K562 (cell line): ENCODE data around the gene DTL. TPM values are rescaled to one million over a fixed set of nuclear protein-coding genes. Genes with fewer than 3 reads are reported as not detected.

Experiments used
- ARID1B ChIP-seq: fragments of 450-650 bp; IDR thresholded peaks from 2 replicates; pipeline ENCODE4 v1.6.1; 2016; ENCODE audit warnings: antibody characterized with exemption, mild to moderate bottlenecking, inconsistent platforms
- BACH1 ChIP-seq: fragments of 200-800 bp; sonication (Bioruptor generic); IDR thresholded peaks from 2 replicates; pipeline ENCODE4 v1.6.1; 2016; ENCODE audit warnings: missing genetic modification characterization, missing compliant biosample characterization
- DDX20 ChIP-seq: fragments of 450-650 bp; IDR thresholded peaks from 2 replicates; pipeline ENCODE4 v1.6.1; 2016; ENCODE audit warnings: missing genetic modification characterization, low read depth, mild to moderate bottlenecking, missing compliant biosample characterization, moderate library complexity
- EGR1 ChIP-seq: fragments of 450-650 bp; conservative IDR thresholded peaks from 2 replicates; pipeline ENCODE4 v1.6.1; 2017; ENCODE audit warnings: mild to moderate bottlenecking
- L3MBTL2 ChIP-seq: fragments of 450-650 bp; IDR thresholded peaks from 2 replicates; pipeline ENCODE4 v1.6.1; 2016; ENCODE audit warnings: mild to moderate bottlenecking, moderate library complexity
- MTA3 ChIP-seq: fragments of 450-650 bp; formaldehyde crosslinking; IDR thresholded peaks from 2 replicates; pipeline ENCODE4 v1.6.1; 2017; ENCODE audit warnings: mild to moderate bottlenecking, borderline replicate concordance
- RBM15 ChIP-seq: fragments of 200-400 bp; formaldehyde crosslinking; IDR thresholded peaks from 2 replicates; pipeline ENCODE4 v1.6.1; 2018; ENCODE audit warnings: mild to moderate bottlenecking, low read length, moderate library complexity; ENCODE audit not compliant: insufficient read depth
- SLC30A9 ChIP-seq: fragments of 250-450 bp; sonication (Bioruptor Pico); IDR thresholded peaks from 2 replicates; pipeline ENCODE4 v1.8.0; 2022; ENCODE audit warnings: mild to moderate bottlenecking, moderate library complexity
- SMARCC2 ChIP-seq: fragments of 450-650 bp; IDR thresholded peaks from 2 replicates; pipeline ENCODE4 v1.6.1; 2017; ENCODE audit warnings: antibody characterized with exemption, moderate library complexity, mild to moderate bottlenecking, low read depth
- TEAD1 ChIP-seq, 2 experiments: fragments of 450-650 bp in 1 of 2; sonication (generic) in 1 of 2; formaldehyde crosslinking; IDR thresholded peaks; 2 replicates each; pipeline versions ENCODE4 v1.4.0 to v1.8.0; 2020 to 2022; ENCODE audit warnings: mild to moderate bottlenecking in 2 of 2, missing genetic modification reagents in 1 of 2
- ZNF274 ChIP-seq: IDR thresholded peaks from 2 replicates; pipeline ENCODE4 v1.6.1; 2011; ENCODE audit warnings: low read depth, mild to moderate bottlenecking, low read length, moderate library complexity, borderline replicate concordance
- ZNF764 ChIP-seq: fragments of 250-450 bp; sonication (Bioruptor Pico); IDR thresholded peaks from 2 replicates; pipeline ENCODE4 v1.4.0; 2020; ENCODE audit warnings: low read depth, mild to moderate bottlenecking, moderate library complexity
- polyA plus RNA-seq, 8 experiments: library from polyadenylated mRNA; depleted of rRNA in 4 of 8; stranded (reverse) in 5 of 8; unstranded in 3 of 8; fragments of >200 nt; fragmentation: Nextera tagmentation in 2 of 8; fragmentation: Illumina TruSeq in 1 of 8; extraction: Ambion mirVana in 2 of 8; extraction: Trizol in 1 of 8; gene quantifications; 2 replicates each; pipeline versions ENCODE4 v1.2.1 to v1.2.3, GENCODE V29; 2011 to 2014; ENCODE audit warnings: inconsistent platforms in 1 of 8, missing spikeins in 1 of 8
- total RNA-seq, 7 experiments: library from RNA; depleted of rRNA in 6 of 7; stranded (reverse); fragments of >200 nt in 6 of 7; fragmentation: Illumina TruSeq in 2 of 7; extraction: Trizol in 2 of 7; gene quantifications; 2 replicates each; pipeline versions ENCODE4 v1.2.1 to v1.2.3, GENCODE V29; 2011 to 2021; ENCODE audit warnings: low replicate concordance in 1 of 7
- TF ChIP-seq, protein P1 (sequence below): conservative IDR thresholded peaks from 2 replicates; pipeline ENCODE4 v1.6.1; 2011; ENCODE audit warnings: low read depth, mild to moderate bottlenecking, low read length; ENCODE audit not compliant: control insufficient read depth
- TF ChIP-seq, protein P2 (sequence below), 2 experiments: fragments of 450-650 bp in 1 of 2; sonication (generic) in 1 of 2; formaldehyde crosslinking in 1 of 2; IDR thresholded peaks in 1 of 2; conservative IDR thresholded peaks in 1 of 2; 2 replicates each; pipeline versions ENCODE4 v1.6.1 to v1.8.1; 2016 to 2023; ENCODE audit warnings: mild to moderate bottlenecking in 2 of 2, moderate library complexity in 2 of 2, inconsistent platforms in 1 of 2, missing genetic modification reagents in 1 of 2
- TF ChIP-seq, protein P3 (sequence below): fragments of 250-450 bp; sonication (Bioruptor Pico); IDR thresholded peaks from 2 replicates; pipeline ENCODE4 v1.4.0; 2020
- TF ChIP-seq, protein P4 (sequence below), 2 experiments: fragments of 250-450 bp in 1 of 2; fragments of 450-650 bp in 1 of 2; sonication (Bioruptor Pico) in 1 of 2; IDR thresholded peaks; 2 replicates each; pipeline versions ENCODE4 v1.6.1 to v1.8.0; 2016 to 2021; ENCODE audit warnings: mild to moderate bottlenecking in 2 of 2, moderate library complexity in 2 of 2, missing compliant biosample characterization in 1 of 2, missing genetic modification characterization in 1 of 2
- TF ChIP-seq, protein P5 (sequence below): fragments of 250-450 bp; sonication (Bioruptor Pico); IDR thresholded peaks from 2 replicates; pipeline ENCODE4 v1.8.0; 2021; ENCODE audit warnings: mild to moderate bottlenecking, moderate library complexity

DTL gene
- total and polyA plus RNA-seq, 9 of the 15 experiments (the other 6 are each of a cell fraction or from before 2014, with no cell fraction given): 38.3 to 81.0 (median 63.2) TPM

DNA sequence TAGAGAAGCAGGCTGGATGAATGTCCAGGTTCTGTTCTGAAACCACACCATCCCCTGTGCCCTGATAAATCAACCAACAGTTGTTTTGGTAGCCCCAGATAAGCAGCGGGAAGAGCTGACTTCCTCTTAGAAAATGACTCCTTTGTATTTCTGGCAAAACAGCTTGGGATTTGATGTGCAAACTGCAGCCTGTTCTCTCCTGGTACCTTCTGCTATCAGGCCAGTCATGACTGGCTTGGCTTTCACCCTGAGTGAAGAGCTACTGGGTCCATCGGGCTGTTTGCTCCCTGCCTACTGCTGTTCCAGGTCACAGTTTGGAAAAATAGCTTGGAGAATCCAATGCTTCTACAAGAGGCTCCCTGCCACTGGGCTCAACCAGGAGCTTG is 116.8 kb downstream of the DTL start (continued):
- peak; percentile 54 for TF ChIP-seq L3MBTL2
- TF ChIP-seq EGR1: 0 out of 2 replicates have a peak, but pooled peaks have one; percentile 9
- no peak for TF ChIP-seq SLC30A9 (CRISPR knock-in tag)
- TF ChIP-seq ZNF764 (CRISPR knock-in tag): no peak
- TF ChIP-seq RBM15: no peak
- TF ChIP-seq, protein P1, sequence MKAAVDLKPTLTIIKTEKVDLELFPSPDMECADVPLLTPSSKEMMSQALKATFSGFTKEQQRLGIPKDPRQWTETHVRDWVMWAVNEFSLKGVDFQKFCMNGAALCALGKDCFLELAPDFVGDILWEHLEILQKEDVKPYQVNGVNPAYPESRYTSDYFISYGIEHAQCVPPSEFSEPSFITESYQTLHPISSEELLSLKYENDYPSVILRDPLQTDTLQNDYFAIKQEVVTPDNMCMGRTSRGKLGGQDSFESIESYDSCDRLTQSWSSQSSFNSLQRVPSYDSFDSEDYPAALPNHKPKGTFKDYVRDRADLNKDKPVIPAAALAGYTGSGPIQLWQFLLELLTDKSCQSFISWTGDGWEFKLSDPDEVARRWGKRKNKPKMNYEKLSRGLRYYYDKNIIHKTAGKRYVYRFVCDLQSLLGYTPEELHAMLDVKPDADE: peak; percentile 65; the same call in 1 of the 2 replicates
- TF ChIP-seq BACH1: peak; percentile 57; the same call in 1 of the 2 replicates
- peak; percentile 43; the same call in 1 of the 2 replicates for TF ChIP-seq DDX20 (tag)
- TF ChIP-seq TEAD1 (CRISPR knock-in tag; IDR thresholded peaks at IDR 0.05): peak; percentile 77 to 88
- TF ChIP-seq MTA3: peak; percentile 96
- TF ChIP-seq ARID1B: peak; percentile 99
- 0 out of 2 replicates have a peak, but pooled peaks have one; percentile 51 for TF ChIP-seq ZNF274
- TF ChIP-seq, protein P2, sequence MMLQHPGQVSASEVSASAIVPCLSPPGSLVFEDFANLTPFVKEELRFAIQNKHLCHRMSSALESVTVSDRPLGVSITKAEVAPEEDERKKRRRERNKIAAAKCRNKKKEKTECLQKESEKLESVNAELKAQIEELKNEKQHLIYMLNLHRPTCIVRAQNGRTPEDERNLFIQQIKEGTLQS (IDR thresholded peaks at IDR 0.05): peak; percentile 27; the same call in 1 of the 2 replicates
- TF ChIP-seq, protein P2 (CRISPR knock-in tag; conservative IDR thresholded peaks at IDR 0.05): peak; percentile 50; the same call in 1 of the 2 replicates
- TF ChIP-seq, protein P3, sequence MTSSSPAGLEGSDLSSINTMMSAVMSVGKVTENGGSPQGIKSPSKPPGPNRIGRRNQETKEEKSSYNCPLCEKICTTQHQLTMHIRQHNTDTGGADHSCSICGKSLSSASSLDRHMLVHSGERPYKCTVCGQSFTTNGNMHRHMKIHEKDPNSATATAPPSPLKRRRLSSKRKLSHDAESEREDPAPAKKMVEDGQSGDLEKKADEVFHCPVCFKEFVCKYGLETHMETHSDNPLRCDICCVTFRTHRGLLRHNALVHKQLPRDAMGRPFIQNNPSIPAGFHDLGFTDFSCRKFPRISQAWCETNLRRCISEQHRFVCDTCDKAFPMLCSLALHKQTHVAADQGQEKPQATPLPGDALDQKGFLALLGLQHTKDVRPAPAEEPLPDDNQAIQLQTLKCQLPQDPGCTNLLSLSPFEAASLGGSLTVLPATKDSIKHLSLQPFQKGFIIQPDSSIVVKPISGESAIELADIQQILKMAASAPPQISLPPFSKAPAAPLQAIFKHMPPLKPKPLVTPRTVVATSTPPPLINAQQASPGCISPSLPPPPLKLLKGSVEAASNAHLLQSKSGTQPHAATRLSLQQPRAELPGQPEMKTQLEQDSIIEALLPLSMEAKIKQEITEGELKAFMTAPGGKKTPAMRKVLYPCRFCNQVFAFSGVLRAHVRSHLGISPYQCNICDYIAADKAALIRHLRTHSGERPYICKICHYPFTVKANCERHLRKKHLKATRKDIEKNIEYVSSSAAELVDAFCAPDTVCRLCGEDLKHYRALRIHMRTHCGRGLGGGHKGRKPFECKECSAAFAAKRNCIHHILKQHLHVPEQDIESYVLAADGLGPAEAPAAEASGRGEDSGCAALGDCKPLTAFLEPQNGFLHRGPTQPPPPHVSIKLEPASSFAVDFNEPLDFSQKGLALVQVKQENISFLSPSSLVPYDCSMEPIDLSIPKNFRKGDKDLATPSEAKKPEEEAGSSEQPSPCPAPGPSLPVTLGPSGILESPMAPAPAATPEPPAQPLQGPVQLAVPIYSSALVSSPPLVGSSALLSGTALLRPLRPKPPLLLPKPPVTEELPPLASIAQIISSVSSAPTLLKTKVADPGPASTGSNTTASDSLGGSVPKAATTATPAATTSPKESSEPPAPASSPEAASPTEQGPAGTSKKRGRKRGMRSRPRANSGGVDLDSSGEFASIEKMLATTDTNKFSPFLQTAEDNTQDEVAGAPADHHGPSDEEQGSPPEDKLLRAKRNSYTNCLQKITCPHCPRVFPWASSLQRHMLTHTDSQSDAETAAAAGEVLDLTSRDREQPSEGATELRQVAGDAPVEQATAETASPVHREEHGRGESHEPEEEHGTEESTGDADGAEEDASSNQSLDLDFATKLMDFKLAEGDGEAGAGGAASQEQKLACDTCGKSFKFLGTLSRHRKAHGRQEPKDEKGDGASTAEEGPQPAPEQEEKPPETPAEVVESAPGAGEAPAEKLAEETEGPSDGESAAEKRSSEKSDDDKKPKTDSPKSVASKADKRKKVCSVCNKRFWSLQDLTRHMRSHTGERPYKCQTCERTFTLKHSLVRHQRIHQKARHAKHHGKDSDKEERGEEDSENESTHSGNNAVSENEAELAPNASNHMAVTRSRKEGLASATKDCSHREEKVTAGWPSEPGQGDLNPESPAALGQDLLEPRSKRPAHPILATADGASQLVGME: peak; percentile 72
- TF ChIP-seq SMARCC2: peak; percentile 99
- TF ChIP-seq, protein P4, sequence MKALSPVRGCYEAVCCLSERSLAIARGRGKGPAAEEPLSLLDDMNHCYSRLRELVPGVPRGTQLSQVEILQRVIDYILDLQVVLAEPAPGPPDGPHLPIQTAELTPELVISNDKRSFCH (CRISPR knock-in tag; IDR thresholded peaks at IDR 0.05): no peak
- TF ChIP-seq, protein P4 (tag; IDR thresholded peaks at IDR 0.05): peak; percentile 85
- TF ChIP-seq, protein P5, sequence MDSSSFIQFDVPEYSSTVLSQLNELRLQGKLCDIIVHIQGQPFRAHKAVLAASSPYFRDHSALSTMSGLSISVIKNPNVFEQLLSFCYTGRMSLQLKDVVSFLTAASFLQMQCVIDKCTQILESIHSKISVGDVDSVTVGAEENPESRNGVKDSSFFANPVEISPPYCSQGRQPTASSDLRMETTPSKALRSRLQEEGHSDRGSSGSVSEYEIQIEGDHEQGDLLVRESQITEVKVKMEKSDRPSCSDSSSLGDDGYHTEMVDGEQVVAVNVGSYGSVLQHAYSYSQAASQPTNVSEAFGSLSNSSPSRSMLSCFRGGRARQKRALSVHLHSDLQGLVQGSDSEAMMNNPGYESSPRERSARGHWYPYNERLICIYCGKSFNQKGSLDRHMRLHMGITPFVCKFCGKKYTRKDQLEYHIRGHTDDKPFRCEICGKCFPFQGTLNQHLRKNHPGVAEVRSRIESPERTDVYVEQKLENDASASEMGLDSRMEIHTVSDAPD (CRISPR knock-in tag): peak; percentile 75; the same call in 1 of the 2 replicates
